HG03469 (cell line): ENCODE data around the gene ARMC7.

Source experiments
- ATAC-seq: cut with Tn5 transposase; IDR thresholded peaks from one replicate; pipeline ENCODE4 v1.9.1; 2021; ENCODE audit warnings: mild to moderate bottlenecking, moderate library complexity, moderate number of reproducible peaks; ENCODE audit not compliant: unreplicated experiment

ARMC7 gene

DNA sequence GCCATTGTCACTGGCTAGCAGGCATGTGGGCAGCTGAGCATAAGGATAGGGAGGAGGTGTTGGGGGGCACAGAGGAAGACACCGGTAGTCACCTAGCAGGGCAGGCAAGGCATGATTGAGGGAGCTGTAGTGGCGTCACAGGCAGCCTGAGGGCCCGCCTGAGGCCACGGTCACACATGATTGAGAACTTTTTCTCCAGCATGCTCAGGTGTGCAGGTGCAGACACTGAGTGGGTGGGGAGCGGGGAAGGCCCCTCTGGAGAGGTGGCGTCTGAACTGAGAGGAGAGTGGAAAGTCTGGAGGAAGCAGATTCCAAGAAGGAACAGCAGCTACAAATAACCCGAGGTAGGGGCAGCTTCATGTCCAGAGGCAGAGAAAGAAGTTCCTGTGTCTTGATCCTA is 10.9 kb upstream of the ARMC7 start:
- no peak for ATAC-seq

DNA sequence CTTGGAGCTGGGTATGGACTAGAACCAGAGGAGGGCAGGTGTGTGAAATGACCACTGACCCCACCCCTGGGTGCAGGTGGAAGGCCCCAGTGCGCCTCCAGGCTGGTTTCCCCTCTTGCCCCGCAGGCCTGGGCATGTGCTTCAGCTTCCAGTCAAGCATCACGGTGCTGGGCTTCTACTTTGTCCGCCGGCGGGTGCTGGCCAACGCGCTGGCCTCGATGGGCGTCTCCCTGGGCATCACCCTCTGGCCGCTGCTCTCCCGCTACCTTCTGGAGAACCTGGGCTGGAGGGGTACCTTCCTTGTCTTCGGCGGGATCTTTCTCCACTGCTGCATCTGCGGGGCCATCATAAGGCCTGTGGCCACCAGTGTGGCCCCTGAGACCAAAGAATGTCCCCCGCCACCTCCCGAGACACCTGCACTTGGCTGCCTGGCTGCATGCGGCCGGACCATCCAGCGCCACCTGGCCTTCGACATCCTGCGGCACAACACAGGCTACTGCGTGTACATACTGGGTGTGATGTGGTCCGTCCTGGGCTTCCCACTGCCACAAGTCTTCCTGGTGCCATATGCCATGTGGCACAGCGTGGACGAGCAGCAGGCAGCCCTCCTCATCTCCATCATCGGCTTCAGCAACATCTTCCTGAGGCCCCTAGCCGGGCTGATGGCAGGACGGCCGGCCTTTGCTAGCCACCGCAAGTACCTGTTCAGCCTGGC is 9.7 kb upstream of the ARMC7 start:
- ATAC-seq, result no peak

DNA sequence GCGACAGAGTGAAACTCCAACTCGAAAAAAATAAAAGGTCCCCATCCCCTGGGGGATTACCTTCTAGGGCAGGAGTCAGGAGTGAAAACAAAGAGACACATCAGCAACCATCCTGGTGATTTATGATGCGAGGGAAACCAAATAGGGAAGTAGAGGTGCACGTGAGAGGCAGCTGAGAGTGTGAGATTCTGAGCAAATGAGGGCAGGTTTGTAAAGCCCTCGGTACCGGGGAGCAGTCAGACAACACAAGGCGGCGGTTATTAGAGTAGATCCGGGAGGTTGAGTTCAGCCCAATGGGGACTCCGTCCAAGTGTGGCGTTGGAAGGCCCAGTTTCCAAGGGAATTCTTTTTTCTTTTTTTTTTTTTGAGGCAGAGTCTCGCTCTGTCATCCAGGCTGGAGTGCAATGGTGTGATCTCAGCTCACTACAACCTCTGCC is 7.4 kb upstream of the ARMC7 start:
- ATAC-seq, result no peak

DNA sequence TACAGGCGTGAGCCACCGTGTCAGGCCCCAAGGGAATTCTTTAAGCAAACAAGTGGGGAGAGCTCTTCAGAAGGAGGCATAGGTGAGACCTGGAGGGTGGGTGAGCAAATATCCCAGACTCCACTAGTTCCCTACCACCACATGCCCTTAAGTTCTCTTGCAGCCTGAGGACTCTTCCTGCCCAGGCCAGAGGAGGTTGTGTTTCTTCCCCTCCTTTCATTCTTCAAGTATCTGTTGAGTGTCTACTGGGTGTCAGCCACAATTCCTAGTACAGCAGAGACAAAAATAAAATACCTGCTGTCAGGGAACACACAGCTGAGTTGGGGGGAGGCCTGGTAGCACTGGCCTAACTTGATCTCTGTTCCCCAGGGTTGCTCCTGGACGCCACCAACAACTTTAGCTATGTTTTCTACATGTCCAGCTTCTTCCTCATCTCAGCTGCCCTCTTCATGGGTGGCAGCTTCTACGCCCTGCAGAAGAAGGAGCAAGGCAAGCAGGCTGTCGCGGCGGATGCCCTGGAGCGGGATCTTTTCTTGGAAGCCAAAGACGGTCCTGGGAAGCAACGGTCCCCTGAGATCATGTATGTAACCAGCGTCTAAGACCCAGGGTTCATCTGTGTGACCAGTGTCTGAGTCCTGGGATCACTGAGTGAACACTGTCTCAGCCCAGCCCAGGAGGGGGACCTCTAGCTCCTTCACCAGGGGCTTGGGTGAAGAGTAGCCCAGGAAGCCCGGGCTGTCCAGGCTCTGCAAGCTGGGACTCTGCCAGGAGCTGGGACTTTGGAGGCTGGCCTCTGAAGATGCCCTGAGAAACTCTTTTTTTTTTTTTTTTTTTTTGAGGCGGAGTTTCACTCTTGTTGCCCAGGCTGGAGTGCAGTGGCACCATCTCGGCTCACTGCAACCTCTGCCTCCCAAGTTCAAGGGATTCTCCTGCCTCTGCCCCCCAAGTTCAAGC is 5.9 kb upstream of the ARMC7 start:
- ATAC-seq, result no peak

DNA sequence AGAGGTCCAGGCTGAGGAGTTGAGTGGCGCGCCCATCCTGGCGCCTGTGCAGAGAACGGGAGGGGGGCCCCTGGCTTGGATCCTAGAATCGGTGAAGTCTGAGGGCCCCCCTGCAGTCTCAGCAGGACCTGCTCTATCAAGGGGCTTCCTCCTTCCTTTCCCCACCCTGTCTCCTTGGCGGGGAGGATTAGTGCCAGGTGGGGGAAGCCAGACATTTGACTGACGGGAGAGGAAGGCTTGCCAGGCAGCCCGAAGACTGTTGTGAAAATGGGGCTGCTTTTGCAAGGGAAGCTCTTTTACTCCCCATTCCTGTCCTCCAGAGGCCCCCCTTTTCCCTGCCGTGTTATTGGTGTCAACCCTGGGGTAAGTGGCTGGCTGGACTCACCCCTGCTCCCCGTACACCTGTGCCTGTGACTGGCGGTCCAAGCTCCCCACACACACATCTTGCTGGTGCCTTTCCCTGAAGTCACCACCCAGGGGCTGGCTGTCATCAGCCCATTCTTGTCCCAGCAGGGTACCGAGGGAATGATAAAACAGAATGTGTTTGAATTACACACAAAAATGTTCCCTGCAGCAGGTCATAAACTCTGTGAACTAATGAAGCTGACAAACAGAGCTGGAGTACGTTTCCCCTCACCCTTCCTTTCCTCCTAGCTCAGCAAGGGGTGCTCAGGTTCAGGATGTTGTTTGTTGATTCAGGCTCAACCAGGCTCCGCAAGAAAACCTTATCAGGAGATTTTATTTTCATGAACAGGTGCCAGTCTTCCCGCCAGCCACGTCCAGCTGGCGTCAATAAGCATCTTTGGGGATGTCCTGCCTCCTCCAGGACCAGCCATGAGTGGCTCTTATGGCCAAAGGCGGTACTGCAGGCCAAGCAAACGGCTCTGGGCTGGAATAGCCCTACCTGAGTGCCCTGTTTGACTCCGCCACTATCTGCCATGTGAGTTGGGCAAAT is 4.4 kb upstream of the ARMC7 start:
- ATAC-seq, result no peak

DNA sequence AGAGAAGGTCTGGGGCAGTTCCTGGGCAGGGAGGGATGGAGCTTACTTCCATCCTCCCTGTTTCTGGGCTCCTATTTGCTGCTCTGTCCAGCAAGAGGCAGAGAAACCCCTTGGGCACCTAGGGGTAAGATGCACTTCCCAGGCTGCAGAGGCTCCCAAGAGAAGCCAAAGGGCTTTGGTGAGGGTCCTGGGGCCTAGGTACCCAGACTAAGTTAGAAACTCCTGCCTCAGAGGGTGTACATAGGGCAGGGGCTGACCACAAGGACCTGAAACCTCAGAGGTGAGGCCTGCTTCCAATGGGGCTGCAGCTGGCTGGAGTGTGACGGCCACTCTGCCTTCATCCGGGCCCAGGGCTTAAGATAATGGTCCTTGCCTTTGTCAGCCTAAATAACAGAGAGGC is 1.6 kb upstream of the ARMC7 start:
- ATAC-seq, result no peak

DNA sequence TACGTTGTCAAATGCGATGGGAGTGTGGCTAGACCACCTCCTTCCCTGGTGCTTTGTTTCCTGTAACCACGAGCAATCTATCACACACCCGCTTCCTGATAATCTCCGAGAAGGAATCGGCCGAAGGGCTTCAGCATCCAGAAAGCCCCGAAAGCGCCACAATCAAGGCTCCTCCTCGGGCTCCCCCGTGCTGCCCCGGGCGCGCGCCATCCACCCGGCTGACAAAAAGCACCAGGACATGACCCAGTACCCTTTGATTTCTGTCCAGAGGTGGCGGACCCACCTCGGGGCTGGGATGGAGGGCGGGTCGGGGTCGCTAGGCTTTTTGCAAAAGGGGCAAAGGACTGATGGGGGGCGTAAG is 743 bp upstream of the ARMC7 start:
- ATAC-seq, result no peak

DNA sequence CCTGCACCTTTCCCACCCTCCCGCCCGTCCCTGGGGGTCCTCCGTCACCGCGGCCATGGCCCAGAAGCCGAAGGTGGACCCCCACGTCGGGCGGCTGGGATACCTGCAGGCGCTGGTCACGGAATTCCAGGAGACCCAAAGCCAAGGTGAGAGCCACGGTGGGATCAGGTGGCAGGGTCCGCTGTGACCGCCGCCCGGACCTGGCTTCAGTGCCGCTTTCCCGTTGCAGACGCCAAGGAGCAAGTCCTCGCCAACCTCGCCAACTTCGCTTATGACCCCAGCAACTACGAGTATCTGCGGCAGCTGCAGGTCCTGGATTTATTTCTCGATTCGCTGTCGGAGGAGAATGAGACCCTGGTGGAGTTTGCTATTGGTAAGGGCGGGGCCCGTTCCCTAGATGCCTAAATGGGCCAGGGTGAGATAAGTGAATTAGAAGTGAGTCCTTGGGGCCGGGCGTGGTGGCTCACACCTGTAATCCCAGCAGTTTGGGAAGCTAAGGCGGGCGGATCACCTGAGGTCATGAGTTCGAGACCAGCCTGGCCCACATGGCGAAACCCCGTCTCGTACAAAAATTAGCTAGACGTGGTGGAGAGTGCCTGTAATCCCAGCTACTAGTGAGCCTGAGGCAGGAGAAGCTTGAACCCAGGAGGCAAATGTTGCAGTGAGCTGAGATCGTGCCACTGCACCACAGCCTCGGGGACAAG is 617 bp downstream of the ARMC7 start:
- ATAC-seq, result no peak

DNA sequence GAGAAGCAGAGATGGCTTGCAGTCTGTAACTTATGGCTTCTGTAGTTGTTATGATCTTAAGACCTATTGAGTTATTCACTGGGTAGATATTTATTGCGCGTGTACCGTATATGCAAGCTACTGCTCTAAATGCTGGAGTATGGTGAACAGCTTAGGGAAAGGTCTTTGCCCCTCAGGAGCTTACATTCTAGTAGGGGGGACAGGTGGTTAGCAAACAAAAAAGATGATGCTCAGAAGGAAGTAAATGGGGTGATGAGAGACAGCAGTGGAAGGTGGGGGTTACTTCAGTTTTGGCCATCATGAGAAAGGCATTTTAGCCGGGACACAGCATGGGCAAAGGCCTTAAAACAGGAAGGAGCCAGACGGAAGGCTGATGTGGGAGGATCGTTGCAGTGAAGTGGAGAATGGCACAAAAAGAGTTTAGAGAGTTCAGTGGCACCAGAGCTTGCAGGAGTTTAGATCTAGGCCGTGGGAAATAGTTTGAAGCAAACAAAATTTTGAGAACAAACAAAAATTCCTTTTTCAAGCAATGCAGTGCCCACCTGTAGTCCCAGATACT is 2.1 kb downstream of the ARMC7 start:
- ATAC-seq, result no peak

DNA sequence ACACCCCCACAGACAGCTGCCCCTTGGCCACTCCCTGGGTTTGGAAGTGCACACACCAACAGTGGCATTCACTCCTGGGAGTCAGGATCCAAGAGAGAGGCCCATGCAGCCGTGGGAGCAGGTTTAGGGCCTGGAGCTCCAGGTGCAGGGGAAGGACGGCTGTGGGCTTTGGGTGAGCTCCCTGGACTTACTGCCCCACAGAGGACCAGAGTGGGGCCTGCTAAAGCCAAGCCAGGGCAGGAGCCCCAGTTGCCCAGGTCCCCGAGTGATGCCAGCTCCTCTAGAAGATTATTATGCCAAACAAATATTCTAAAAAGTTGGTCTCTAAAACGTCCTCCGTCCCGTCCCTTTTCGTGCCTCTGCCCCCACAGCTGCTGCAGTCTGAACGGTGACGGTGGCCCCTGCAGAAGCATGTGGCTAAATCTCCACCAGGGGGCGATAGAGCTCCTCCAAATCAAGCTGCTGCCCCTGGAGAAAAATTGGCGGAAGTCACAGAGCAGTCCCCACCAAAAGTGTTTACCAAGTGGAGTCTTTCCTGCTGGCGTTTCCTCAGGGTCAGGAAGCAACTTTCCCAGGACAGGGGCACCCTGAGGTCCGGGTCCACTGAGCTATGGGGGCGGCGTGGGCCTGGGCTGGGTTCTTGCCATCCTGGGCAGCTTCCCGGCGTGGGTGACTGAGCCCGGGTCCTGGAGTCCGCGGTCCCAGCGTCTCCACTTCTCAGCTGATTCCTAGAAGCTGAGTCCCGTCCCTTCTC is 4.2 kb downstream of the ARMC7 start:
- ATAC-seq, result no peak

DNA sequence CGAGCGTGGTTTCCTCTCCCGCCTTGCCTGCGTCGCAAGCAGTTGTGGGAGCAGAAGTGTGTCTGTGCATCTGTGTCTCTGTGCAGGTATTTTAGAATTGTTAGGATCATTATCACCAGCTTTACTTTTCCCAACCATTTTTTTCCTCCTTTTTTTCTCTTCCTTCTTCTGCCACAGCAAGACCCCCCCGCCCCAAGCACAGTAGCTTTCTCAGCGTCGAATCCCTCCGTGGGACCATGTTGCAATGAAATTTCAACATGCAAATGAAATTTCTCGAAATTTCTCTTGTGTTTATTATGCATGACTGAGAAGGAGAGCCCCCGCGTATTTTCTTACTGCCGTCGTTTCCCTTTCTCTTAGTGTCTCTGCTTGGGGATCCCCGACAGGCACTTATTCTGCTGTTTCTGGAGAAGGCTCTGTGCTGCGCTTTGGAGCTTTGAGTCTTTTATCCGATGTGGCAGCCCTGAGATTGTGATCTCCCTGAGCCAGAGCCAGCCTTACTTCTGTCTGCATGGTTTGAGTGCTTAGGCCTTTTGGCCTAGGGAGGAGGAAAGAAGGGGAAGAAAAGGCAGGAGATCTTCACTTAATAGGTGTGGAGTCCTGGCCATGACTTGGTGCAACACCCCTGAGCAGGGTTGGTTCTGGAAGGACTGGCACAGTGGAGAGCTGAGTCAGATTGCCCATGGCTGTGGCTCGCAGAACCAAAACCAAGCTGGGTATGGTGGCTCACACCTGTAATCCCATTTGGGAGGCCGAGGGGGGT is 5.0 kb downstream of the ARMC7 start:
- ATAC-seq, result no peak

DNA sequence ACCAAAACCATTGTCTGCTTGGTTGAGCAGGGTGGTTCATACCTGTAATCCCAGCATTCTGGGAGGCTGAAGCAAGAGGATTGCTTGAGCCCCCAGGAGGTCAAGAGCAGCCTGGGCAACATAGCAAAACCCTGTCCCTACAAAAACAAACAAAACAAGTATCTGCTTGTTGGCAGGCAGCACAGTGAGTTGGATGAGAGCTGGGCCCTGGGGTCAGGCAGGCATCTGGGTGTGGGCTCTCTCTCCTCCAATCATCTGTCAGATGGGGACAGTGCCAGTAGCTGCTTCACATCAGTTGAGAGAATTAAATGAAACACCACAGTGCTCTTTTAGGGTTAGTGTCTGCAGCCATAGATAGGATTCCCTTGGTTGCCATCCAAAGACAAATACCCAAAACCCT is 5.8 kb downstream of the ARMC7 start:
- ATAC-seq, result no peak

DNA sequence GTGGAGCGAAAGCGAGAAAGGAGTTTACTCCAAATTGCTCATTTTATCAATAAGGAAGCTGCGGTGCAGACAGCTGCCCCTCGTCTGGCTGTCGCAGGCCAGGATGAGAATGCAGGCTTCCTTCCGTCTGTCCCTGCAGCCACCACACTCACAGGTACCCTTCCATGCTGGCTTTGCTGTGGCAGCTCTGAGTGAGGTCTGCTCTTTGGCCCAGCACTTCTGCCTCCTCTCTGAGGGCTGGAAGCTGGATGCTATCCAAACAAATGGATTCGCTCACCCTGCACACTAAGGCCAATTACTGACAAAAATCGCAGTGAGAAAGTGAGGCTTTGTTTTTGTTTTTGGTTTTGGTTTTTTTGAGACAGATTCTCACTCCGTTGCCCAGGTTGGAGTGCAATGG is 7.0 kb downstream of the ARMC7 start:
- no peak for ATAC-seq

DNA sequence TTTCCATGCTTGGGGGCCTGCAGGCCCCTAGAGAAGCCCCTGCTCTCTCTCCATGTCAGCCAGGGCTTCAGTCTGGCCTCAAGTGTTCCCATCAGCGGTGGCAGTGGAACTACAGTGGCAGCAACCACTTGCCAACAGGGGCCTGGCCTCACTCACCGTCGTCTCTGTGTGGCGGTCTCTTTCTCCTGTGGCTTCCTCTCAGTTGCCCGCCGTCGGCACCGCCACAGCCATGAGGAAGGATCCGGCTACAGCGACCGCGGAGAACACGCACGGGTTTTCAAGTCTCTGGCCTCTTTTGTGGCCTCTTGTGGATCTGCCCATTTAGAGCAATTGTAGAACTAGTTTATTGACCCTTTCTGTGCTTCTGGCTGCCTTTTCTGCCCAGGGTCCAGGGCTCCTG is 8.5 kb downstream of the ARMC7 start:
- no peak for ATAC-seq

DNA sequence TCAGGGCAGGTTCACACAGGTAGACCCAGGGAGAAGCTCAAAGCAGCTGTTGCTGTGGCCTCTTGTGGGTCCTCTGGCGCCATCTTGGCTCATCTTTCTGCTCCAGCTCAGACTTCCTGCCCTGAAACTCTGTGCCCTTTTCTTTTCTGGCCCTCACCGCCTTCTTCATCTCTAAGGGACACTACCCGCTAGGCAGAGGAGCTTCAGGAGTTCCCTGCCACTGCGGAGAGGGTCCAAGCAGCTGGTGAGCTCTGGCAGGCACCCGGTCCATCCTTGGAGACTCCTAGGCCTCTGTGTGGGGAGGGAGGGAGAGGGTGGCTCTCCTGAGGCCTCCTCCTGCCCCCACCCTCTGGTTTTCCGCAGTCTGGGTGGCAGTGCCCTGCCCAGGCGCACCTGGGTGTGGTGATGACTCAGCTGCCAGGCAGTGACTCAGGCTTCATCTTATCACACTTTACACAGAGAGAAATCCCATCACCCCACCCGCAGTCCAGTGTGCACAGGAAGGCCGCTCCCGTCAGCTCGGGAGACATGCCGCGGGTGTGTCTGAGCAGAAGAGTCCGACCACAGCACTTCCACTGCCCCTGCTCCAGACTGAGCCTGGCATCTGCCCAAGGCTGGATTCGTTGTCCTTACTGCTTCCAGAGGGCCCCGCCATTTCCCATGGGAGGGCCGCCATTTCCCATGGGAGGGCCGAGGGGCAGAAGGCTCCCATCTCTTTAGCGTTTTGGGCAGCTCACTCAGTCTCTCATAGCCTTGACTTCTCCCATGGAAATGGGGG is 14.5 kb downstream of the ARMC7 start:
- ATAC-seq, result no peak

DNA sequence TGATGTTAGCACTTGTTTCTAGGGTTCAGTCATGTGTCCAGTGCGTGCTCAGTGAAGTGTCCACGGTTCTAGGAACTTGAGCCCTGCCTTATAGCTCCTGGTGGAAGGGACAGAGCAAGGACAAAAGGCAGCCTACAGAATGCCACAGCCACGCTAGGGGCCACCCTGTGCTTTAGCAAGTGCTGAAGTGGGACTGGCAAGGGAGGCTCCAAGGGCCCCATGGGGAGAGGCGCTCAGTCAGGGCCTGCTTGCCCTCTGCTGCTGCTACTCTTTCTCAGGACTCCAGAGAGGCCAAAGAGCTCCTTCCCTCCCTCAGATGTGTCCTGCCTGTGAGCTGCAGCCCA is 15.0 kb downstream of the ARMC7 start:
- no peak for ATAC-seq

DNA sequence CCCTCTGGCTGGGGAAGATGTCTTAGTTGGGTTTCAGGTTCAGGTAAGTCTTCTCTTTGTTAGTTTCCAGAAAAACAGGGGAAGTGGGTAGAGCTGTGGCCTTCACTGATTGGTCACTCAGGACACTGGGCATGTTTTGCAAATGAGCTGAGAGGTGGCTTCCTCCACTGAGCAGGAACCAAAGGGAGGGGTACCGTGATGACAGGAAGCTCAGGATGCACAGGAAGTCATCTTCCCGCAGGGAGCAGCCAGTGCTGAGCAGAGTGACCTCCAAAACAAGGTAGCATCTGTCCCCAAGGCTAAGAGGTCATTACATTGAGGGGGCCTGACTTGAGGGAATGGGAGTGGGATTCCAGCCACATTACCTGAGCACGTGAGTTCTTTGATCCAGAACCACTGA is 16.2 kb downstream of the ARMC7 start:
- no peak for ATAC-seq

DNA sequence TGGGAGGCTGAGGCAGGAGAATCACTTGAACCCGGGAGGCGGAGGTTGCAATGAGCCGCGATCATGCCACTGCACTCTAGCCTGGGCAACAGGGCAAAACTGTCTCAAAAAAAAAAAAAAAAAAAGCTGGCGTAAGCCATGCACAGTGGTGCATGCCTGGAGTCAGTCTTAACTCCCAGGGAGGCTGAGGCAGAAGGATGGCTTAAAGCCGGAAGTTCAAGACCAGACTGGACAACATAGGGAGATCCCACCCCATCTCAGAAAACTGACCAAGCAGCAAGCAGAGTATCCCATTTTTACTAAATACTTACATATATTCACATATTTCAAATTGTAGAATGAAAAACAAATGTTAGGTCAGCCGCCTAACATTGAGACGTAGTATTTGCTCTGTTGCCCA is 17.2 kb downstream of the ARMC7 start:
- no peak for ATAC-seq
